AG09319 (cell line): ENCODE results near the gene PDLIM4.

ENCODE experiments used
- DNase-seq: peaks from one replicate; pipeline ENCODE4 v3.0.0-alpha.2; 2010; ENCODE audit warnings: low read depth; ENCODE audit errors: extremely low read depth
- CTCF ChIP-seq: IDR thresholded peaks from 2 replicates; pipeline ENCODE4 v1.5.1; 2011; ENCODE audit warnings: low read depth, mild to moderate bottlenecking, inconsistent platforms, low read length, moderate library complexity

PDLIM4 gene

GRCh38 chr5:132281856-132282614, 24.5 kb downstream of the PDLIM4 start:
- no peak for TF ChIP-seq CTCF
- no peak for DNase-seq

- peak; percentile 46 for TF ChIP-seq CTCF
- DNase-seq, result no peak
These were observed 26.0 kb downstream of the PDLIM4 start for GRCh38 chr5:132283423-132284043.

- no peak for TF ChIP-seq CTCF
- DNase-seq, result no peak
These were observed 31.6 kb downstream of the PDLIM4 start for GRCh38 chr5:132289097-132289496.

GRCh38 chr5:132291026-132291425, 33.5 kb downstream of the PDLIM4 start:
- no peak for TF ChIP-seq CTCF
- DNase-seq, result no peak

GRCh38 chr5:132293066-132293991, 35.8 kb downstream of the PDLIM4 start:
- peak; percentile 28 for TF ChIP-seq CTCF
- DNase-seq, result peak; percentile 67

GRCh38 chr5:132293992-132294727, 36.7 kb downstream of the PDLIM4 start, which contains the start of gene SLC22A4:
SLC22A4 (plus strand) TSS chr5:132294394; CDS start chr5:132294617, 223 bp downstream.
- no peak for TF ChIP-seq CTCF
- DNase-seq, result peak; percentile 80
